OCI-LY1 (cell line): Measurements from ENCODE around the gene GRM7.

Experiments
- H2AFZ ChIP-seq: fragments of 200-600 bp; sonication (generic), shearing (Covaris generic); 2 replicates; pipeline ENCODE4 v1.6.0; 2014; ENCODE audit warnings: antibody characterized with exemption, mild to moderate bottlenecking, low read length
- H3F3A ChIP-seq: fragments of 200-600 bp; sonication (generic), shearing (Covaris generic); 2 replicates; pipeline ENCODE4 v1.6.0; 2014; ENCODE audit warnings: mild to moderate bottlenecking, antibody characterized with exemption, low read length, moderate library complexity; ENCODE audit not compliant: insufficient read depth
- H3K27ac ChIP-seq: fragments of 200-600 bp; sonication (generic); 2 replicates; pipeline ENCODE4 v1.5.1; 2014; ENCODE audit warnings: low read length, mixed run types, mild to moderate bottlenecking, low read depth; ENCODE audit not compliant: poor library complexity, severe bottlenecking
- H3K27me3 ChIP-seq: fragments of 200-600 bp; sonication (generic); 2 replicates; pipeline ENCODE4 v1.6.0; 2014; ENCODE audit warnings: antibody characterized with exemption, mild to moderate bottlenecking, low read length, moderate library complexity; ENCODE audit not compliant: insufficient read depth
- H3K36me3 ChIP-seq: fragments of 200-600 bp; sonication (generic); 2 replicates; pipeline ENCODE4 v1.6.1; 2014; ENCODE audit warnings: mild to moderate bottlenecking, antibody characterized with exemption, low read length, moderate library complexity, mixed read lengths; ENCODE audit not compliant: insufficient read depth
- H3K4me1 ChIP-seq: fragments of 200-600 bp; sonication (generic); 2 replicates; pipeline ENCODE4 v1.5.1; 2014; ENCODE audit warnings: mild to moderate bottlenecking, low read length, moderate library complexity; ENCODE audit not compliant: insufficient read depth, severe bottlenecking
- H3K4me2 ChIP-seq: fragments of 200-600 bp; sonication (generic), shearing (Covaris generic); 2 replicates; pipeline ENCODE4 v1.6.1; 2014; ENCODE audit warnings: low read length
- H3K4me3 ChIP-seq: fragments of 200-600 bp; sonication (generic); 2 replicates; pipeline ENCODE4 v1.5.1; 2014; ENCODE audit warnings: low read length, low read depth, mild to moderate bottlenecking, mixed read lengths; ENCODE audit not compliant: poor library complexity, severe bottlenecking
- H3K79me2 ChIP-seq: fragments of 200-600 bp; shearing (Covaris generic); 2 replicates; pipeline ENCODE4 v1.6.1; 2016; ENCODE audit warnings: mixed run types, low read length, mixed read lengths; ENCODE audit not compliant: insufficient read depth
- H3K9ac ChIP-seq: fragments of 200-600 bp; sonication (generic), shearing (Covaris generic); 2 replicates; pipeline ENCODE4 v1.6.1; 2014; ENCODE audit warnings: mild to moderate bottlenecking, low read length, mixed read lengths
- H3K9me2 ChIP-seq: fragments of 200-600 bp; sonication (generic), shearing (Covaris generic); 2 replicates; pipeline ENCODE4 v1.6.1; 2014; ENCODE audit warnings: low read depth, mild to moderate bottlenecking, low read length, mixed read lengths
- H3K9me3 ChIP-seq: fragments of 200-600 bp; shearing (Covaris generic); 2 replicates; pipeline ENCODE4 v1.6.1; 2014; ENCODE audit warnings: low read length, mixed read lengths
- H4K20me1 ChIP-seq: fragments of 200-600 bp; sonication (generic), shearing (Covaris generic); 2 replicates; pipeline ENCODE4 v1.6.0; 2016; ENCODE audit warnings: mild to moderate bottlenecking, low read length; ENCODE audit not compliant: insufficient read depth
- EZH2 ChIP-seq: fragments of 200-600 bp; sonication (generic), shearing (Covaris generic); IDR thresholded peaks from 2 replicates; pipeline ENCODE4 v1.8.0; 2017; ENCODE audit warnings: borderline replicate concordance, mixed run types, mild to moderate bottlenecking, antibody characterized with exemption, low read length, moderate library complexity, mixed read lengths
- TF ChIP-seq, protein P1 (sequence below): fragments of 200-600 bp; sonication (generic), shearing (Covaris generic); IDR thresholded peaks from 2 replicates; pipeline ENCODE4 v1.5.1; 2017; ENCODE audit warnings: mild to moderate bottlenecking, antibody characterized with exemption, low read length, moderate library complexity, mixed read lengths

GRM7 gene

DNA sequence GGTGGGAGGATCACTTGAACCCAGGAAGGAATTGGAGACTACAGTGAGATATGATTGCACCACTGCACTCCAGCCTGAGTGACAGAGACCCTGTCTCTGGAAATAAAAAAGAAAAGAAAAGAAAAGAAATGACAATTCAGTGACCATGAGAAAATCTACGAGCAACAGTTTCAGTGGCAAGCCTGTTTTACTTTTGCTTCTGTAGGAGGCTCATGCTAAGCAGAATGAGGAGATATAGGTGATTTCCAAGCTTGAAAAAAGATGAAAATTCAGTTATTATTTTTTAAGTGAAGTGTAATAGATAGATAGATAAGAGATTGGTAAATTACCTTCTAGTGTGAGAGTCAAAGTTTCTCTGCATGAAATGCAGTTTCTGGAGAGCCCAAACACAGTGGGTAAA is 651.1 kb downstream of the GRM7 start:
- TF ChIP-seq, protein P1, sequence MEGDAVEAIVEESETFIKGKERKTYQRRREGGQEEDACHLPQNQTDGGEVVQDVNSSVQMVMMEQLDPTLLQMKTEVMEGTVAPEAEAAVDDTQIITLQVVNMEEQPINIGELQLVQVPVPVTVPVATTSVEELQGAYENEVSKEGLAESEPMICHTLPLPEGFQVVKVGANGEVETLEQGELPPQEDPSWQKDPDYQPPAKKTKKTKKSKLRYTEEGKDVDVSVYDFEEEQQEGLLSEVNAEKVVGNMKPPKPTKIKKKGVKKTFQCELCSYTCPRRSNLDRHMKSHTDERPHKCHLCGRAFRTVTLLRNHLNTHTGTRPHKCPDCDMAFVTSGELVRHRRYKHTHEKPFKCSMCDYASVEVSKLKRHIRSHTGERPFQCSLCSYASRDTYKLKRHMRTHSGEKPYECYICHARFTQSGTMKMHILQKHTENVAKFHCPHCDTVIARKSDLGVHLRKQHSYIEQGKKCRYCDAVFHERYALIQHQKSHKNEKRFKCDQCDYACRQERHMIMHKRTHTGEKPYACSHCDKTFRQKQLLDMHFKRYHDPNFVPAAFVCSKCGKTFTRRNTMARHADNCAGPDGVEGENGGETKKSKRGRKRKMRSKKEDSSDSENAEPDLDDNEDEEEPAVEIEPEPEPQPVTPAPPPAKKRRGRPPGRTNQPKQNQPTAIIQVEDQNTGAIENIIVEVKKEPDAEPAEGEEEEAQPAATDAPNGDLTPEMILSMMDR, result no peak
- TF ChIP-seq EZH2, result no peak
- Histone ChIP-seq H3K9me3 (no peaks in the 10 kb centered on the region), H4K20me1 (no peaks in the 10 kb centered on the region)

DNA sequence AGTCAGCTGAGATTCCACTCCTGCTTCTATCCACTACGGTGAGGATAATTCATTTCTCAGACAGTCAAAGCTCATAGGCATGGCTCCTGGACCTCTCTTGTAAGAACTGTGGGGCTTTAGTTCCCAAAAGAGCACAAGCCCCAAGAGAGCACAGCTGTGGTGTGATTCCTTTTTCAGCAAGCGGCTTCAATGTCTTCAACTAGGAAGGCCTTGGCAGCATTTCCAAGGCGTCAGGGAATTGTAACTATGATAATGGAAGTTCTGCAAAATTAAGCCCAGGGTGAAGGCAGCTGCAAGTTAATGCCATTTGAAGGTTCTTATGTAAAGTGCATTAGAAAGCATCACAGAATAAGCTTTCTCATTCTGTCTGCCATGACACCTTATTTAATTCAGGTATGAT is 657.1 kb downstream of the GRM7 start:
- H3K27me3 ChIP-seq, result no peaks in the 10 kb centered on the region
- TF ChIP-seq EZH2, result no peak
- TF ChIP-seq, protein P1, result no peak
- no peak overlapping the region for H3K4me3 ChIP-seq
- no peaks in the 10 kb centered on the region for H3K9me2 ChIP-seq
- no peaks in the 10 kb centered on the region for H3F3A ChIP-seq
- no peak overlapping the region for H2AFZ ChIP-seq
- no peaks in the 10 kb centered on the region for H3K4me1 ChIP-seq
- H3K27ac ChIP-seq, result no peak overlapping the region
- H3K9me3 ChIP-seq, result no peaks in the 10 kb centered on the region
- H3K4me2 ChIP-seq, result no peak overlapping the region
- H3K9ac ChIP-seq, result no peak overlapping the region
- no peaks in the 10 kb centered on the region for H3K79me2 ChIP-seq
- H3K36me3 ChIP-seq, result no peaks in the 10 kb centered on the region
- H4K20me1 ChIP-seq, result no peaks in the 10 kb centered on the region

More for the DNA sequence above, 651.1 kb downstream of the GRM7 start:
- Histone ChIP-seq H2AFZ (no peak overlapping the region), H3K79me2 (no peaks in the 10 kb centered on the region), H3F3A (no peaks in the 10 kb centered on the region), H3K4me2 (no peak overlapping the region), H3K36me3 (no peaks in the 10 kb centered on the region), H3K4me3 (no peak overlapping the region), H3K4me1 (no peaks in the 10 kb centered on the region), H3K27ac (no peak overlapping the region), H3K9ac (no peak overlapping the region), H3K9me2 (no peaks in the 10 kb centered on the region), H3K27me3 (no peaks in the 10 kb centered on the region)

DNA sequence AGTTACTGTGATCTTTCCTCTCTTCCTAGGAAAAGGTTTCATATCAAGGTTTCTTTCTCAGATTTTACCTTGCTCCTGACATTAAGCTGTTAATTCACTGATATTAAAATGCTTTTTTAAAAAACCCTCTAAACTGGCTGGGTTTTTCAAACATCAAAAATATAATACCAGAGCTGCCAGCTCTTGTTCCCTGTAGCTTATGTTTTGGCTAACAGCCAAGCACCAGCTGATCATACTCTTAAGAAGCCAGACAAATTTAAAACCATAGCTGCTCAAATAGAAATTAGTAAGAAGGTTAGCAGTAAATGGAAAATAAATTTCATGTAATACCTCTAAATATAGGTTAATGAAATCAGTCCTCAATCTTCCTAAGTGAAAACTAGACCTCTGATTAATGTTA is 657.5 kb downstream of the GRM7 start:
- Histone ChIP-seq H3K9me3 (no peaks in the 10 kb centered on the region), H3K4me1 (no peaks in the 10 kb centered on the region), H3F3A (no peaks in the 10 kb centered on the region), H3K27me3 (no peaks in the 10 kb centered on the region), H2AFZ (no peak overlapping the region), H3K79me2 (no peaks in the 10 kb centered on the region), H3K9ac (no peak overlapping the region), H3K4me2 (no peak overlapping the region), H3K27ac (no peak overlapping the region), H3K9me2 (no peaks in the 10 kb centered on the region), H3K4me3 (no peak overlapping the region), H3K36me3 (no peaks in the 10 kb centered on the region), H4K20me1 (no peaks in the 10 kb centered on the region)
- TF ChIP-seq EZH2, result no peak
- TF ChIP-seq, protein P1, result no peak
